ENCODE measurements around the gene PDC.
"Not testable (repeated sequence)": the region's sequence is repeated elsewhere in the genome, so short reads cannot be mapped to it uniquely, and the experiment has no call there.

PDC gene

DNA sequence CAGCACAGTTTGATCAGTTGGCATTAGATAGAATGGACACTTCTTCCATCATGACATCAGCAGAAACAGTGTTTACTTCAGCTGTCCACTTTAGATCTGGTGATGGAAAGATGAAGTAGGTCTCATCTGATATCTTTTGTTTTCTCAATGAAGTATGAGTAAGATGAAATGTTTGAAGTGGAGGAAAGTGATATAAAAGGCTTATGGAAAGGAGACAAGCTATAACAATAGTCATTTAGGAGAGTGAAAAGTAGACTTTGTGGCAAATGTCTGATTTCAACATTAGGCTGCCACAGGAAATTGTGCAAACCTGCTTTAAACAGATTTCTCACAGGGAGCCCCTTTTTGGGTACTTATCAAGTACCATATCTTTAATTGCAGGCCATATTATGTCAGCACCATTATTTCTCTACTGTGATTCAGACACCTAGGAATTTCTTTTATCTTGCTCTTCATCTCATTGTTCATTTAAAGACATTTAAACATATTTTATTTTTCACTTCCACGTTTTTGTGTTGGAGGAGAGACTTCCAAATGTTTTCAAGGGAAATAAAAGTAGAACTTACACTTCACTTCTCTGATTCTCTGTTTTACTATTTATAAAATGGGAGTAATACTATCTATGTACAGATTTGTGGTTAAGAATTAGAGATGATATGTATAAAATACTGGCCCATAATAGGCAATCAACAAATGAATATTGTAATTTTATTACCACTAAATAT, 18.1 kb downstream of the PDC start:
- H3K36me3 Mint-ChIP-seq = peaks cover 9% of the 10 kb centered on the region

DNA sequence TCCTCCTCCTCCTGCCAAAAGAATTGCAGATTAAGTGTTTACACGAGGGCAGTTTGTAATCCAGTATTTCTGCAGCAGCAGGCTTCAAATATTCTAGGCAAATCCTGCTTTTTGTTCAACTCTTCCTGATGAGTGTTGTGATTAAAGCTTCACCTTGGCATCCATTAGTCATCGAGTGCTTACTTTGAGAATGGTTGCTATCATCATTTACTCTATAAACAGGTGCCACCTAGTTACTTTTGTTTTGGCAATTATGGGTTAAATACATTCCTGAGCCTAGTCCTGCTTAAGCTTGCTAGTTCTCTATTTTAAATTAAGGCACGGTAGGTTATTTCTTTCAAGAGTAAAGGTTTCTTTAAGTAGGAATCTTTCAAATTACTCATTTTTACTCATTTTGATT, 20.3 kb downstream of the PDC start:
- ATAC-seq = no peak
- Mint-ChIP-seq H3K4me3 (no peak overlapping the region), H3K27me3 (no peaks in the 10 kb centered on the region), H3K27ac (no peak overlapping the region), H3K36me3 (peaks cover 22% of the 10 kb centered on the region), H3K9me3 (no peaks in the 10 kb centered on the region), H3K4me1 (no peaks in the 10 kb centered on the region)

More for the DNA sequence above, 18.1 kb downstream of the PDC start:
- no peak for ATAC-seq
- Mint-ChIP-seq H3K4me1 (no peaks in the 10 kb centered on the region), H3K4me3 (no peak overlapping the region), H3K27ac (no peak overlapping the region), H3K27me3 (no peaks in the 10 kb centered on the region), H3K9me3 (no peaks in the 10 kb centered on the region)

DNA sequence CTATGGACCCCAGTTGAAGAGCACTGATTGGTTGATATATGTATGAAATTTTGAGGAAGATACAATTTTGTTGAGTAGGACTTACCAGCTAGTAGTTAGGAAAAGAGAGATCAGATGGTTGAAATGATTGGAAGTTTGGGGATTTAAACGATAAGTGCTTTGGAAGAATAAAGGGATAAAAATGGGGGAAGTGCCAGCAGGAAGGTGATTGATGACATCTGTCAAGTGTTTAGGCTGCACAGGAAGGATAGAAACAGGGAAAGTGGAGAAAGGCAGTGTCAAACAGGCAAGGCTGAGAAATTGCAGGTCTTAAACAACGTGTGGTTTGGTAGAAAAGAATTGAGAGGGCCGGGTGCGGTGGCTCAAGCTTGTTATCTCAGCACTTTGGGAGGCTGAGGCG, 22.3 kb downstream of the PDC start:
- Mint-ChIP-seq H3K4me1 (no peaks in the 10 kb centered on the region), H3K4me3 (no peak overlapping the region)
- ATAC-seq = no peak

DNA sequence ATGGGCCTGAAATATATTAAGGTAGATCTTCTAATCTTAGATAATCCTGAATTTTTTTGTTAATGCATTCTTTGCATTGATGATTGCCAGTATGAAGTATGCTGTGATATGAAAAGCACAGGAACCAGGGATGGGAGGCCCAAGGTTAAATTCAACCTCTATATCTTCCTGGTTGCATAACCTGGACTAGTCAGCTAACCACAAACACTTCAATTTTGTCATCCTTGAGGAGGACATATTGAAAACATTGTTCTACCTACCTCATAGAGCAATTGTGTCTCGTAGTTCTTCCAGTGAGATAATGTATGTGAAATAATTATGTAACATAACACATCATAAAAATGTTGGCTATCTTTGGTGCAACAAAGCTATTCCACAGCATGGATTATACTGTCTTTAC, 25.6 kb downstream of the PDC start:
- Mint-ChIP-seq H3K4me1 (no peaks in the 10 kb centered on the region), H3K4me3 (no peak overlapping the region), H3K27ac (no peak overlapping the region), H3K27me3 (no peaks in the 10 kb centered on the region), H3K36me3 (peaks cover 22% of the 10 kb centered on the region), H3K9me3 (no peaks in the 10 kb centered on the region)
- ATAC-seq = no peak

More for the DNA sequence above, 22.3 kb downstream of the PDC start:
- Mint-ChIP-seq H3K9me3 (no peaks in the 10 kb centered on the region), H3K27ac (no peak overlapping the region), H3K27me3 (no peaks in the 10 kb centered on the region), H3K36me3 (peaks cover 22% of the 10 kb centered on the region)

DNA sequence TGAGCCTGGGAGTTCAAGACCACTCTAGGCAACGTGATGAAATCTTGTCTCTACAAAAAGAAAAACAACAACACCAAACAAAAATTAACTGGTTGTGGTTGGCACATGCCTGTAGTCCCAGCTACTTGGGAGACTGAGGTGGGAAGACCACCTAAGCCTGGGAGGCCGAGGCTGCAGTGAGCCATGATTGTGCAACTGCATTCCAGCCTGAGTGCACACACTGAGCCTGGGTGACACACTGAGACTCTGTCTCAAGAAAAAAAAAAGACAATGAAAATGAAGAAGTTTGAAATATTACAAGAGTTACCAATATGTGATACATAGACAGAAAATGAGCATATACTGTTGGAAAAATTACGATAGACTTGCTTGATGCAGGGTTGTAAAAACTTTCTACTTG, 31.9 kb downstream of the PDC start:
- H3K27ac Mint-ChIP-seq = no peak overlapping the region
- no peak for ATAC-seq
- no peaks in the 10 kb centered on the region for H3K27me3 Mint-ChIP-seq
- H3K4me3 Mint-ChIP-seq = no peak overlapping the region
- H3K36me3 Mint-ChIP-seq = peaks cover 14% of the 10 kb centered on the region
- H3K4me1 Mint-ChIP-seq = no peaks in the 10 kb centered on the region
- no peaks in the 10 kb centered on the region for H3K9me3 Mint-ChIP-seq

DNA sequence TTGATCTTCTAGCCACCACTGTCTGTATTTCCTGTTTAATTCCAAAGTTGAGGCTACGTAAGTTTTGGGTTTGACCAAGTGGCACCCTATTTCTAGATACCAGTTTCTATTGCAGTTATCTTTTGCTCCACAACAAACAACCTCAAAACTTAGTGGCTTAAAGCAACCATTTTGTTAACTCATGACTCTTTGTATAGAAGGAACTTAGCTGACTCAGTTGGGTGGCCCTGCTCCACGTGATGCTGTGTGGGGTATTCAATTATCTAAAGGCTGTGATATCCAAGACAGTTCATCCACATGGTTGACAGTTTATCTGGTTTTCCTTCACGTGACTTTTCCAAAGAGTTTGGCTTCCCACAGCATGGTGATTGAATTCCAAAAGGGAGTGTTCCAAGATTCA, 34.8 kb downstream of the PDC start:
- H3K4me3 Mint-ChIP-seq = no peak overlapping the region
- no peak for ATAC-seq
- H3K27me3 Mint-ChIP-seq = no peaks in the 10 kb centered on the region
- no peak overlapping the region for H3K27ac Mint-ChIP-seq
- no peaks in the 10 kb centered on the region for H3K9me3 Mint-ChIP-seq
- peaks cover 14% of the 10 kb centered on the region for H3K36me3 Mint-ChIP-seq
- no peaks in the 10 kb centered on the region for H3K4me1 Mint-ChIP-seq

DNA sequence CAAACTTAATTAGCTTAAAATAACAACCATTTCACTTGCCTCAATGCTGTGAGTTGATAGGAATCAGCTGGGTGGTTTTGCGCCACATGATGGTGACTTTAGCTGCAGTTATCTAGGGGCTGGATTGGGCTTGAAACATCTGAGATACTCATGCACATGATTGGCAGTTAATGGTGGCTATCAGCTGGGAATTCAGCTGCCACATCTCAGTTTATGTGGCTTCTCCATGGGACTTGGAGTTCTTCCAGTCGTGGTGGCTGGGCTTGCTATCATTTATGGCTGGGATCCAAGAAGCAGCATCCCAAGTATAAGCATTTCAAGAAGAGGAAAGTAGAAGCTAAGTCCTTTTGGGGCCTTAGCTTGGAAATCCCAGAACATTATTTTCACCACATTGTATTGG, 36.4 kb downstream of the PDC start:
- Mint-ChIP-seq H3K27ac (no peak overlapping the region), H3K9me3 (no peaks in the 10 kb centered on the region), H3K4me1 (no peaks in the 10 kb centered on the region), H3K4me3 (no peak overlapping the region), H3K36me3 (peaks cover 24% of the 10 kb centered on the region), H3K27me3 (no peaks in the 10 kb centered on the region)
- ATAC-seq = no peak

DNA sequence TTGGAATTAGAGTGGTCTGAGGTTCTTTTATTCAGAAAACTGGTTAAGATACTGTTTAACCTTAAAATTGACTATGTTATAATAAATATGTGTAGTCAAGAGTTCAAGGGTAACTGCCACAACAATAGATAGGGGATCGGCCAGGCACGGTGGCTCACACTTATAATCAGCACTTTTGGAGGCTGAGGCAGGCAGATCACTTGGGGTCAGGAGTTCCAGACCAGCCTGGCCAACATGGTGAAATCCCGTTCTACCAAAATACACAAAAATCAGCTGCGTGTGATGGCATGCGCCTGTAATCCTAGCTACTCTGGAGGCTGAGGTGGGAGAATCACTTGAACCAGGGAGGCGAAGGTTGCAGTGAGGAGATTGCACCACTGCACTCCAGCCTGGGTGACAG, 39.5 kb downstream of the PDC start:
- no peak for ATAC-seq
- no peak overlapping the region for H3K27ac Mint-ChIP-seq
- no peaks in the 10 kb centered on the region for H3K4me1 Mint-ChIP-seq
- H3K9me3 Mint-ChIP-seq = no peaks in the 10 kb centered on the region
- no peaks in the 10 kb centered on the region for H3K27me3 Mint-ChIP-seq
- no peak overlapping the region for H3K4me3 Mint-ChIP-seq
- H3K36me3 Mint-ChIP-seq = peaks cover 26% of the 10 kb centered on the region

DNA sequence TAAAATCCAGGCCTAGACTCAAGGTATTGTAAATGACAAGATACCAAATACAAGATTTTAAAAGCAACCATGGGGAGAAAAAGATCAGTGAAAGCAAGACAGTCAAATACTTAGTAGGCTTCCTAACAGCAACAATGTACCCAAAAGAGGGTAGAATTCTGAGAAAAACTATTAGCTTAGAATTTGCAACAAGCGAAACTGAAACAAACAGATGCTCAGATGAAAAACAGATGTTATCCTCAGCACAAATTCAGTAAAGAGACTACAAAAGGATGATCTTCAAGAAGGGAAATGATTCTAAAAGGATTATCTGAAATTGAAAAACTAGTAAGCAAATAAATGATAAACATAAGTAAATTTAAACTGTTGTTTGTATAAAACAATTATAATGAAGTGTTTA, 40.0 kb downstream of the PDC start:
- Mint-ChIP-seq H3K27ac (no peak overlapping the region), H3K9me3 (no peaks in the 10 kb centered on the region), H3K36me3 (peaks cover 21% of the 10 kb centered on the region), H3K4me1 (no peaks in the 10 kb centered on the region), H3K4me3 (no peak overlapping the region), H3K27me3 (no peaks in the 10 kb centered on the region)
- no peak for ATAC-seq

DNA sequence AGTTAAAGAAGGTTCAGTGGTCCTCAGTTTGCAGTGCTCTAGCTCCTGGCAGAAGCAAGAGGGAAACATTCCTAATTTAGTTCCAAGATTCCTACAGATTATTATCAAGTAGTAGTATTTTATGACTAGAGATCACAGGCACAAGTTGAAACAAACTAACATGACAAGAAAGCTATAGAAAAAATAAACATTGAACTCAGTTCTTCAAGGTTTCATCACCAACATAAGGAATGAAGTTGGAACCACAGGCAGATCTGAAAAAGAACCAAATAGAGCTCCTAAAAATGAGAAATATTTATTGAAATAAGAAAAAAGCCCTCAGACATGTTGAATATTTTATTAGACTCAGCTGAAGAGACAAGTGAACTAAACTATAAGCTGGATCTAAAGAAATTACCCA, 40.6 kb downstream of the PDC start:
- no peak overlapping the region for H3K27ac Mint-ChIP-seq
- H3K9me3 Mint-ChIP-seq = no peaks in the 10 kb centered on the region
- no peak for ATAC-seq
- no peaks in the 10 kb centered on the region for H3K4me1 Mint-ChIP-seq
- no peaks in the 10 kb centered on the region for H3K27me3 Mint-ChIP-seq
- H3K4me3 Mint-ChIP-seq = no peak overlapping the region
- H3K36me3 Mint-ChIP-seq = peaks cover 21% of the 10 kb centered on the region

DNA sequence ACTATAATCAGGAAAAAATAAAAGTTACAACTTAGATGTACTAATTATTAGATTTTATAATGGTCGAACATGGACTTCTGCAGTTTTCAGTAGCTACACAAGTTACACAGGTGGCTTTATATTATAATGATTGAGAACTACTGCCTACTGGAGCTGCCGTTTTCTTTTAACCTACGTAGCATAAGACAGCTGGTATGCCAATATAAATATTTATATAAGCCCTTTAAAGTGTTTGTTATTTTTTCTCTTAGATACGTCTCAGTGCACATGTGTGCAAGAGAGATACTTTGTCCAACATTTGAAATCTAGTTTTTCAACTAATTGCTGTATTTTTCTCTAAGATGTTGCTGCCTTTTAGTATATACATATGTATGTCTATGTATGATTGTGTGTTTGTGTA, 42.4 kb downstream of the PDC start:
- Mint-ChIP-seq H3K36me3 (peaks cover 21% of the 10 kb centered on the region), H3K9me3 (no peaks in the 10 kb centered on the region), H3K4me3 (no peak overlapping the region), H3K27ac (no peak overlapping the region), H3K4me1 (no peaks in the 10 kb centered on the region), H3K27me3 (no peaks in the 10 kb centered on the region)
- no peak for ATAC-seq

DNA sequence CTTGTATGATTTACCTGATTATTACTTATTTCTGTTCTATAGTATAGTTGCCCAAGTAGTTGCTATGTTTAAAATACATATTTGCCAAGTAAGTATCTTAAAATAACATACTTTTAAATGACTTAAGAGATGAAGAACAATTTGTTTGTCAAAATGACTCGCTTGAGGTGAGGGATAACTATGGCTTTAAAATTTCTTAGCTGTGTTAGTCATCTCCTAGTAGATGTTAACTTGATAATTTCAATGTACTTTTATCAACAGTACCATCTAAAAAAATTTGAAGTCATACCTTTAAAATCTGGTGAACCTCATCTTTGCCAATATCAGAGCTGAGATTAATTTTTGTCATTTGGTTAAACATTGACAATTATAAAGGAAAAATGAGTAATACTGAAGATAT, 47.6 kb downstream of the PDC start:
- H3K4me3 Mint-ChIP-seq = no peak overlapping the region
- no peak for ATAC-seq
- H3K9me3 Mint-ChIP-seq = no peaks in the 10 kb centered on the region
- H3K36me3 Mint-ChIP-seq = no peaks in the 10 kb centered on the region
- no peaks in the 10 kb centered on the region for H3K4me1 Mint-ChIP-seq
- no peaks in the 10 kb centered on the region for H3K27me3 Mint-ChIP-seq
- no peak overlapping the region for H3K27ac Mint-ChIP-seq

DNA sequence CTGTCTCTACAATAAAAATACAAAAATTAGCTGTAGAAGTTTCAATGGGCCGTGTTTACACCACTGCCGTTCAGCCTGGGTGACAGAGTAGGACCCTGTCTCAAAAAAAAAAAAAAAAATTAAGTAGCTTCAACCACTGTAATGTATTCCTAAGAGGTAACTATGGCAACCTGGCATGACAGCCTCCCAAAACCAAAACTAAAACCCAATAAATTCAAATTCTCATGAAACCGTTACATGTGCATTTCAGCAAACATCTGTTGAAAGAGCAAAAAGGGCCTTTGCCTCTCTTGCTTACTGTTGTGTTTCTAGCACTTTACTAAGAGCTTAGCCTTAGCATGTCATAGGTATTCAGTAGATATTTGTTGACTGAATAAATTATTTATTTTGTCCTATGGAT, 51.8 kb downstream of the PDC start:
- H3K4me1 Mint-ChIP-seq = no peaks in the 10 kb centered on the region

DNA sequence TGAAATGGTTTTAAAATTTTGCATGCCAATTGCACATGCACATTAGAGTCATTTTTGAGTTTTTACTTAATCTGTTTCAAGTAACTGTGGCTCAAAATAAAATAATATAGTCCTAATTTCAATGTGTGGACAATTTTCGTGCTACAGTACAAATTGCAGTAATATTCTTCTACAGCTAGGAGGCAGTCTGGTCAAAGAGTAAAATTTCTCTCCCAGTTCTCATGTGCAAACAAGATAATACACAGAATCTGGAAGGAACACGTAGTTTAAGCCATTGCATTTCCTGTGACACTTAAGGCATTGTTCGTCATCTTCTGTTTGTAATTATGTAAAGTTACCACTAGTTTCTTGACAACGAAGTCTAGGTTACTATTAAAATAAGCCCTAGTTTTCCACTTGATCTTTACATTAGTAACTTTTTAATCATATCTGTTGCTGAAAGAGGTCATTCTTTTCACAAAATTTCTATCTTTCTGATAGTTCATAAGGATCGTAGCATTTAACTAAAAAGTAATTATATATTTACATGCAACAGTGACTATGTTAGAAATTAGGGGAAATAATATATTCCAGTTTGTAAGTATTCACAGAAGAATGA, 56.4 kb downstream of the PDC start:
- no peak for ATAC-seq
- no peak overlapping the region for H3K27ac Mint-ChIP-seq
- H3K36me3 Mint-ChIP-seq = peaks cover 40% of the 10 kb centered on the region
- no peaks in the 10 kb centered on the region for H3K4me1 Mint-ChIP-seq
- no peaks in the 10 kb centered on the region for H3K27me3 Mint-ChIP-seq
- no peak overlapping the region for H3K4me3 Mint-ChIP-seq
- no peaks in the 10 kb centered on the region for H3K9me3 Mint-ChIP-seq

More for the DNA sequence above, 51.8 kb downstream of the PDC start:
- no peak overlapping the region for H3K27ac Mint-ChIP-seq
- H3K36me3 Mint-ChIP-seq = peaks cover 21% of the 10 kb centered on the region
- no peaks in the 10 kb centered on the region for H3K9me3 Mint-ChIP-seq
- ATAC-seq = no peak
- no peaks in the 10 kb centered on the region for H3K27me3 Mint-ChIP-seq
- H3K4me3 Mint-ChIP-seq = no peak overlapping the region

DNA sequence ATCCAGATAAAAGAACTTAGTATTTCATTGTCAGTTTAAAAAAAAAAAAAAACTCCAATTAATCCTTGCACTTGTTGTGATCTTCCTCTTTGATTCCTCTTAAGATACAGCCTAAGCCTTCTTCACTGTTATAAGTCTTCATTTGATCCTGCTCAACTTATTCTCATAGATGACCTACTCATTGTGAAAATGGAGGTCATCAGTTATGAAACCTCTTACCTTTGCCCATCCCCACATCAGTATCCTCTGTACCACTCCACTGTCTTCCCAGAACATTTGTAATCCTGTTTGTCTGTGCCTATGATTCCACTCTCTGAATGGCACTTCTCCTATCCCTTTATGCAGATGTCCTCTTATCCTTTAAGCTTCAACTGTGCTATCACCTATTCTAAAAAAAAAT, 57.3 kb downstream of the PDC start:
- H3K4me1 Mint-ChIP-seq = no peaks in the 10 kb centered on the region
- H3K4me3 Mint-ChIP-seq = no peak overlapping the region
- no peak overlapping the region for H3K27ac Mint-ChIP-seq
- H3K36me3 Mint-ChIP-seq = peaks cover 40% of the 10 kb centered on the region
- ATAC-seq = no peak
- H3K27me3 Mint-ChIP-seq = no peaks in the 10 kb centered on the region
- no peaks in the 10 kb centered on the region for H3K9me3 Mint-ChIP-seq

DNA sequence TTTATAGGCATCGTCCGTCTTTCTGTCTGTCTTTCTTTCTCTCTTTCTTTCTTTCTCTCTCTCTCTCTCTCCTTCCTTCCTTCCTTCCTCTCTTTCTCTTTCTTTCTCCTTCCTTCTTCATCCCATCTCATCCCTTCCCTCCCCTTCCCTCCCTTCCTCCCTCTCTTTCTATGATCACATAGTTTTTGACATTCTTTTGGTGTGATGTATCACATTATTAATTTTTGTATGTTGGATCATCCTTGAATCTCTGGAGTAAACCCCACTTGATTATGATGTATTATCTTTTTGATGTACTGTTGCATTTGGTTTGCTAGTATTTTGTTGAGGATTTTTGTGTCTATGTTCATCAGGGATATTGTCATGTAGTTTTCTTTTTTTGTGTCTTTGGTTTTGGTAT, 59.5 kb downstream of the PDC start:
- not testable (repeated sequence) for H3K27me3 Mint-ChIP-seq, H3K9me3 Mint-ChIP-seq

More for the DNA sequence above, 59.5 kb downstream of the PDC start:
- not testable (repeated sequence) for H3K4me1 Mint-ChIP-seq, H3K27ac Mint-ChIP-seq, H3K4me3 Mint-ChIP-seq, ATAC-seq
- peaks cover 34% of the 10 kb centered on the region for H3K36me3 Mint-ChIP-seq

Measured in stimulated activated memory B cell treated with anti-CD40 and anti-IgM and Interleukin-4, amounts not matched to agents 10 μg/mL and 1 μg/mL and 100 μg/mL, for 72 hours (primary cell).